HG03460 (cell line): Measurements from ENCODE around the gene ECM1.

Experiments
- ATAC-seq: cut with Tn5 transposase; IDR thresholded peaks from one replicate; pipeline ENCODE4 v1.9.1; 2021; ENCODE audit not compliant: unreplicated experiment

The ECM1 gene

GRCh38 chr1:150511985-150512660 is 4.2 kb downstream of the ECM1 start:
- ATAC-seq, result no peak

- ATAC-seq, result no peak
Observed at GRCh38 chr1:150512846-150513245, 4.9 kb downstream of the ECM1 start.

- no peak for ATAC-seq
Observed at GRCh38 chr1:150513351-150513791, 5.5 kb downstream of the ECM1 start.

GRCh38 chr1:150514260-150514659 is 6.4 kb downstream of the ECM1 start:
- no peak for ATAC-seq

GRCh38 chr1:150514913-150515327 is 7.0 kb downstream of the ECM1 start:
- ATAC-seq, result peak; percentile 5

- peak; percentile 92 for ATAC-seq
Observed at GRCh38 chr1:150515328-150516049, 7.6 kb downstream of the ECM1 start, which contains the start of gene FALEC. Gene FALEC (plus strand): TSS chr1:150515752.

- ATAC-seq, result no peak
Observed at GRCh38 chr1:150516050-150516591, 8.2 kb downstream of the ECM1 start.

GRCh38 chr1:150516616-150517015 is 8.7 kb downstream of the ECM1 start:
- no peak for ATAC-seq

GRCh38 chr1:150521196-150521968 is 13.5 kb downstream of the ECM1 start:
- ATAC-seq, result no peak

- no peak for ATAC-seq
Observed at GRCh38 chr1:150525348-150525747, 17.4 kb downstream of the ECM1 start.

GRCh38 chr1:150528196-150528595 is 20.3 kb downstream of the ECM1 start:
- no peak for ATAC-seq

- ATAC-seq, result no peak
Observed at GRCh38 chr1:150529017-150529416, 21.1 kb downstream of the ECM1 start.

- ATAC-seq, result no peak
Observed at GRCh38 chr1:150530491-150531159, 22.7 kb downstream of the ECM1 start.

GRCh38 chr1:150532860-150533259 is 25.0 kb downstream of the ECM1 start:
- ATAC-seq, result no peak

GRCh38 chr1:150534002-150534401 is 26.1 kb downstream of the ECM1 start:
- ATAC-seq, result no peak

- no peak for ATAC-seq
Observed at GRCh38 chr1:150535511-150536287, 27.8 kb downstream of the ECM1 start.

GRCh38 chr1:150536836-150537731 is 29.2 kb downstream of the ECM1 start:
- ATAC-seq, result no peak

GRCh38 chr1:150537732-150538684 is 30.1 kb downstream of the ECM1 start:
- ATAC-seq, result no peak
